Measurements from ENCODE around the gene SYNPR. TPM values are rescaled to one million over a fixed set of nuclear protein-coding genes. Genes with fewer than 3 reads are reported as not detected.

Gene SYNPR
- polyA plus RNA-seq, 1 donor from 2014 or later: 2.0 TPM

- Histone ChIP-seq H3K36me3 (ENCODE audit: insufficient read depth, low read length) (no peaks in the 10 kb centered on the region), H3K9me3 (ENCODE audit: low read length) (no peaks in the 10 kb centered on the region), H3K4me3 (ENCODE audit: low read length) (no peak overlapping the region), H3F3A (ENCODE audit: insufficient read depth, low read length, poor library complexity, severe bottlenecking) (no peaks in the 10 kb centered on the region), H2AFZ (ENCODE audit: low read depth, low read length) (no peak overlapping the region), H3K27me3 (ENCODE audit: insufficient read depth, low read depth, low read length) (no peaks in the 10 kb centered on the region), H3K27ac (ENCODE audit: low read length) (no peak overlapping the region), H3K79me2 (replicated peaks; ENCODE audit: insufficient read depth, low read length) (no peaks in the 10 kb centered on the region), H3K9me2 (ENCODE audit: insufficient read depth, low read length) (no peaks in the 10 kb centered on the region), H3K4me2 (ENCODE audit: low read length) (no peak overlapping the region), H3K9ac (ENCODE audit: low read length) (no peak overlapping the region), H4K20me1 (ENCODE audit: insufficient read depth) (no peaks in the 10 kb centered on the region)
- no peak for TF ChIP-seq TAF1 (IDR thresholded peaks at IDR 0.05; ENCODE audit: low read depth)
- TF ChIP-seq POLR2AphosphoS5 (IDR thresholded peaks at IDR 0.05): no peak
- no peak for TF ChIP-seq REST (IDR thresholded peaks at IDR 0.05; ENCODE audit: borderline replicate concordance)
- TF ChIP-seq SMC3 (conservative IDR thresholded peaks at IDR 0.05; ENCODE audit: poor library complexity): no peak
- TF ChIP-seq MXI1 (conservative IDR thresholded peaks at IDR 0.05; ENCODE audit: poor library complexity, severe bottlenecking): no peak
Measured at GRCh38 chr3:63523100-63523499, 245.0 kb downstream of the SYNPR start.

- no peaks in the 10 kb centered on the region for H3K27me3 ChIP-seq (ENCODE audit: insufficient read depth, low read depth, low read length)
Measured at GRCh38 chr3:63528325-63529000, 250.4 kb downstream of the SYNPR start.

More at GRCh38 chr3:63528325-63529000, 250.4 kb downstream of the SYNPR start:
- Histone ChIP-seq H3K9me2 (ENCODE audit: insufficient read depth, low read length) (no peaks in the 10 kb centered on the region), H3K79me2 (replicated peaks; ENCODE audit: insufficient read depth, low read length) (no peaks in the 10 kb centered on the region), H3K4me2 (ENCODE audit: low read length) (no peak overlapping the region), H4K20me1 (ENCODE audit: insufficient read depth) (no peaks in the 10 kb centered on the region), H3K9me3 (ENCODE audit: low read length) (no peaks in the 10 kb centered on the region), H3K36me3 (ENCODE audit: insufficient read depth, low read length) (no peaks in the 10 kb centered on the region), H3K4me3 (ENCODE audit: low read length) (no peak overlapping the region), H3K27ac (ENCODE audit: low read length) (no peak overlapping the region), H3F3A (ENCODE audit: insufficient read depth, low read length, poor library complexity, severe bottlenecking) (no peaks in the 10 kb centered on the region), H3K9ac (ENCODE audit: low read length) (no peak overlapping the region), H2AFZ (ENCODE audit: low read depth, low read length) (no peak overlapping the region)
- no peak for TF ChIP-seq CTCF (IDR thresholded peaks at IDR 0.05; ENCODE audit: poor library complexity, severe bottlenecking)
- no peak for TF ChIP-seq RAD21 (conservative IDR thresholded peaks at IDR 0.05)
- no peak for TF ChIP-seq TAF1 (IDR thresholded peaks at IDR 0.05; ENCODE audit: low read depth)
- no peak for TF ChIP-seq EP300 (conservative IDR thresholded peaks at IDR 0.05; ENCODE audit: poor library complexity, severe bottlenecking)
- TF ChIP-seq EZH2 (IDR thresholded peaks at IDR 0.05; ENCODE audit: borderline replicate concordance, insufficient read depth, low read length, poor library complexity, severe bottlenecking): no peak
- TF ChIP-seq MXI1 (conservative IDR thresholded peaks at IDR 0.05; ENCODE audit: poor library complexity, severe bottlenecking): no peak
- TF ChIP-seq REST (IDR thresholded peaks at IDR 0.05; ENCODE audit: borderline replicate concordance): no peak
- no peak for TF ChIP-seq POLR2AphosphoS5 (IDR thresholded peaks at IDR 0.05)
- TF ChIP-seq SMC3 (conservative IDR thresholded peaks at IDR 0.05; ENCODE audit: poor library complexity): no peak
